ENCODE data around the gene RBMS3.

The RBMS3 gene

DNA sequence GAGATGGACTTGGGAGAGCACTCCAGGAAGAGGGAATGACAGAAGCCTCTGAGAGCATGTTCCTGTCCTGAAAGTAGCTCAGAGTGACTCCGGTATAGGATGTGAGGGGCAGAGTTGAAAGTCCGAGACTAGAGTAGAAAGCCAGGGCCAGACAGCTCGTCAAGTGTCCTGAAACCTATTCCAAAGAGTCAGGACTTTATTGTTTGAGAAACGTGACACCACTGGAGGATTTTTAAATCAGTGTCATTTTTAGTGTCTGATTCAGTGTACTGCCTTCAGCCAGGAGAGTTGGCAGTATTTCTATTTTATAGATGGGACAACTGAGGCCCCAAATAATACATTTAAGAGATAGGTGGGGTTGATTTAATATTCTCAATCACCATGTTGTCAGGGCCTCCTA, 1.6 kb upstream of the RBMS3 start:
- DNase-seq: no peak

DNA sequence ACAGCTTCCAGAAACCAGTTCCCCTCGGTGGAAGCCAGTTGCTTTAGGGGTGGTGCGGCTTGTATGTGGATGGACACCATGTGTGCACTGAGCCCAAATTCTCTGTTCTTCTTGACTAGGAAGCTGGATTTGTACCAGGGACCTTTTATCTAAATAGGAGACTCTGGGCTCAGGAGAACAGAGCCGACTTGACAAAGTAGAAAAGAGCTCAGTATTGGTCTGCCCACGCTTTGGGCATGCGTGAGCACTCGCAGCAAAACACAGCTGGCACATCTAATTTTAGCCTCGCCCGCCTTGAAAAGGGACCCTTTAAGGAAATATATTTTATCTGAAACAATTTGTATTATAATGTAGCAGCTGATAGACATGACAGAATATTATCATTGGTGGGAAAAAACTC, 1.1 kb upstream of the RBMS3 start:
- DNase-seq: no peak

DNA sequence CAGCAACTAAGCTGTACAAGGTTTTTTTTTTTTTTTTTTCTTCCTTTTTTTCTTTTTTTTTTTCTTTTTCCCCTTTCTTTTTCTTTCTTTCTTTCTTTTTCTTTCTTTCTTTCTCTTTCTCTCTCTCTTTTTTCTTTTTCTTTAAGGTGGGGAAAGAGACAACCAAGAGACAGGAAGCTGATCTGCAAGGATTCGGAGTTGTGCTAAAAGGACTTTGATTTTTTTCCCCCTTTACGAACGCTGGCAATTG, 148 bp downstream of the RBMS3 start:
- no peak for DNase-seq

DNA sequence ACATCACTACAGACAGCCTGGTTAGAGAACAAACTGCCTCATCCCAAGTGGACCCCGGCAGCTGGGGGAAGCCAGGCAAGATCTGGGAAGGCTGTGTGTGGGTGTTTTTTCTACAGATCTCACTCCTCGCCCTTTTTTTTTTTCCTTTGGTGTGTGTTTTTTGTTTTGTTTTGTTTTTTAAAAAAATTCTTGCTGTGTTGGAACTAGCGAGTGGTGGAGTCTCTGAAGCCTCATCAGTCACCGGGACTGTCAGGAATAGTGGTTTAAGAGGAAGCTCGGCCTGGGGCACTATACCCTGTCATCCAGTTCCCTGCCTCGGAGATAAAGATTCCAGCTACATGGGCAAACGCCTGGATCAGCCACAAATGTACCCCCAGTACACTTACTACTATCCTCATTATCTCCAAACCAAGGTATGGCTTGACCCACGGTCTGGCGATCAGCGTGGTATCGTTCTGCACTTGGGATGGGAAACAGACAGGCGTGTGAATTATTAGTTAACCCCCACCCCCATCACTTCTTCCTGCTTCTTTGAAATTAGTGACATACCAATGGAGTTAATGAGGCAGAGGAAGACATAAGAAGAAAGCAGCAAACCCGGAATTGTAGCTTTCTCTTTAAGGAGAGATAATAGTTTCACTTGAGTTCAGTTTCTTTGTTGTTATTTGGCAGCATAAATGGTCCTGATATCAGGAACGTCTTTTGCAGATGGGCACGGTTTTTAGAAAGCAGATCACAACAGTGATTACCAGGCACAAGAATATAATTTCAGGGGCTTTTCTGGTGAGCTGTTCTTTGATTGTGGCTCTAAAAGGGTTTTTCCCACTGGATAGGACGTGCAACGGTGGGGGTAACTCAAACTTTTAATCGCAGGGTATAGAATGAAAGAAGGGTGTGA, 722 bp downstream of the RBMS3 start:
- DNase-seq: peak; percentile 4

DNA sequence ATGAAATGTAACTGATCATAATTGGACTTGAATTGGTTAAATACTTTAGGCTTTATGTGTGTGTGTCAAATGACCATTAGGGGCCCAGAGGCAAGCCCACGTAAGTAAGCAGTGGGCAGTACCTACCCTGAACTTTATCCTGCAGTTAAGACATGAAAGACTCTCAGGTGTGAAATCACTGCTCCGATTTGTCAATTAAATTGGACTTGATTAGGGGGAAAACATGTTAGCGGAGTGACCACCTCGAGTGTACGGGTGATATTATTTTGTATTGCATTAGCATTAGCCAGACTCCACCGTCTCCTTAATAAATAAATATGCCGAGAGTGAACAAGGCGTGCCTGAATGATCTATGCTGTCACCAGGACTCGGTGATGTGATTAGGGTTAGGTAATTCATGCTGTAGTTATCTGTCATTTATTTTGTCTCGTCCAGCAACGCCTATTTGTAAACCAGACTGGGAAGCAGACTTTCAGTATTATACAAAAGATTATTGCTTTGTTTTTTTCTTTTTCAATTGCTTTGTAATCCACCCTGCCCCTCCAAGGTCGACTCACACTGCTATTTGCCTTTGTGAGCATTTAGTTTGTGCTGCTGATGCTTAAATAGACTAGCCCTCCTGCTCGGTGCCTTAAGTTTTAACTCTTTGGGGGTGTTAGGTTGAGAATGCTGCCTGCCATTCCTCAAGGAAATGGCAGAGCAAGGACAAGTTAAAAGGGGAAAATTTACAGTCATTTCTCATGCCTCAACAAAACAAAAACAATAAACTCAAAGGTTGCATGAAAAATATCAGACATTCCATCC, 1.8 kb downstream of the RBMS3 start:
- no peak for DNase-seq

DNA sequence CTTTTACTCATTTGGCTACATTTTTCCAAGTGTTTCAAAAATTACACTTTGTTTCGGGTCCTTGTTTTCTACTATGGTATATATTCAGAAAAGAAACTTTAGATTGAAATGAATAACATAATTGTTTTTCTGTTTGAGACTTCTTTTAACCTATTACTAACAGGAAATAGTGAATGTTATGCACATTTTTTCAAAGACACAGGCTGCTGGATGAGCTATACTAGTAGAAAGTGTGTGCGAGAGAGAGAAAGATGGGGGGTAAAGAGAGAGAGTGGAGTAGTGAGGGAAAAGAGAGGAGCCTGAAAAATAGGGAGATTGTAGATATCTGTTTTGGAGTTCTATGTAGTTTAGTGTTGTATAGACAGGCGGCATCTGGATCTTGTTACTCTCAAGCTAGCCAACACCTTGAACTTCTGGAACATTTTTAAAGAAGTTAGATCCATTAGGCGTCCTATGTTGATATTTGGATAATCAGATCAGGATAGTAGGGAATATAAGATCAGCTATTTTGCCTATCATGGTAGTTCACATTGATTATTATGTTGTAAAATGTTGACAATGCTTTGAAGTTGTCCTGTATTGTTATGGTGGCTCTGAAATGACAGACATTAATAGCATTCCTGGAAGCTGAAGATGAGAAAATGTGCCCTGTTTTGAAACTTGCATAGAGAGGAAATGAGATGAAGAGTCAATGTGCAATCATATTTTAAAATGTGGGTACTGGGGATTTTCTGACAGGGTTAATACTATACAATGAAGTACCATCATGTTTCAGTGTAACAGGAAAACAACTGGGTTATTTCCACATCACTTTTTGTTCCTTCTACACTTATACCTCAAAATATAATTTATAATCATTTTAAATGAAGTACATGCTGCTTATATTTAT, 2.6 kb downstream of the RBMS3 start:
- DNase-seq: no peak

DNA sequence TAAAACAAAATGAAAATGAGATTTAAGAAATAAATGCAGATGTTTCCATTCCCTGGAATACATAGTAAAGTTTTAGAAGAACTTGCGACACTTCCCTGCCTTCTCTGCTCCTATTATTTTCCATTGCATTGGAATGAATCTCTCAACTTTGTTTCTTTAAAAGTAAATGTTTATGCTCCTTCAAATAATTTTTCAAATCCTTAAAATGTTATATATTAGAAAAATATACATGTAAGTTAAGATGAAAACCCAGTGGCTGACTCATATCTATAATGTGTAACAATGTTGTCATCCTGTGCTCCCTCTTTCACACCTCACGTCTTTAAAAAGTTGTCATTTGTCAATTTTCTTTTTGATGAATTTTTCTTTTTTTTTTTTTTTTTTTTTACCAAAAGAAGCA, 3.6 kb downstream of the RBMS3 start:
- no peak for DNase-seq

DNA sequence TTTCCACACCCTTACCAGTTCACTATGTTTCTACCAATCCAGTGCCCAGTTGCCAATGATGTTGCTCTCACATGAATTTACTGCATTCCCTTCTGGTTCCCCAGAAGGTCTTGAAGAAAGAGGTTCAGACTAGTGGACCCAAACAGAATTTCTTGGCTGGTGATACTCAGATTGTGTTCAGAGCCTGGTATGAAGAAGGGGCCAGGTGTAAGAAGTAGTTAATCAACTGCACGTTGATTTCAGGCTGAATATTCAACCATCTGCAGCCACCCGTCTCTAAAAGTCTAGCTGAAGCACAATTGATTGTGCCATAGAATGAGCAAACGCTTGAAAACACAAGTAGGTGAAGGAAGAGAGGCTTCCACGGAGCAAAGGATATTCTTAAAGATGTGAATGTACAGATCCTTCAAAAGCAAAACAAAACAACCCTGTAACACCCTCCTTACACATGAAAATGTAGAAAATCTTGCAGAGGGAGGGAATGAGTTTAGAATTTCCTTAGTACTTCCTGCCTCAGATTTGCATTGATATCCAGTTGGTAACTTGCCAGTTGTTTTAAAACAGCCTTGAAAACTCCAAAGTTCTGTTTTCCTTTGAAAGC, 4.7 kb downstream of the RBMS3 start:
- no peak for DNase-seq

DNA sequence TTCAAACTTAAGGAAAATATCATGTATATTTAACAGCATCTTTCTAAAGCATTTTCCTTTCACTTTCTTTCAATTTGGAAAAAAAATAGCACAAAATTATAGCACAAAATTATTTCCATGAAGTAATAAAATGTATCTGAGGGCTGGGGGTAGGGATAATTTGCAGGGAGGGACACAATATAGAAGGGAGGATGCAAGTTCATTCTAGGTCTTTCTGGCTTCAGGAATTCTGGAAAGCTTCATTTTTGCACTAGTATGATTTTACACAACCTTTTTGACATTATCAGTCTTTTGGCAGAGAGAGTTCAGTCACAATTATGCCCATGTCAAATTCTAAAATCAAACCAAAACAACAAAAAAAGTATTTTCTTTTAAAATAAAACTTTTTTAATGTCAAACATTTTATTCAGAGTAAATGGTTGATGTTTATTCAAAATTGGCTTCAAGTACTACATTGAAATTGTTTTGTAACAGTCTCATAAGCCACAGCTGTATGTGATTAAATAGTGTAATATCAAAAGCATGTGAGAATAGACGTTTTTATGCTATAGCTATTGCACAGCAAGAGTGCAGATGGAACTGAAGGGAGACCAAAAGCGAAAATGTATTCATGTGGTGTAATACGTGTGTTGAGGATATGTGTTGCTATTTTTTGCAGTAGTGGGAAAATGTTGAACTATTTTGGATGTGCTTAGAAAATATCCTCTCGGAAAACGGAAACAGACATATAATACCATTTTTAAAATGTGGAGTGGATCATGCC, 5.8 kb downstream of the RBMS3 start:
- DNase-seq: no peak

DNA sequence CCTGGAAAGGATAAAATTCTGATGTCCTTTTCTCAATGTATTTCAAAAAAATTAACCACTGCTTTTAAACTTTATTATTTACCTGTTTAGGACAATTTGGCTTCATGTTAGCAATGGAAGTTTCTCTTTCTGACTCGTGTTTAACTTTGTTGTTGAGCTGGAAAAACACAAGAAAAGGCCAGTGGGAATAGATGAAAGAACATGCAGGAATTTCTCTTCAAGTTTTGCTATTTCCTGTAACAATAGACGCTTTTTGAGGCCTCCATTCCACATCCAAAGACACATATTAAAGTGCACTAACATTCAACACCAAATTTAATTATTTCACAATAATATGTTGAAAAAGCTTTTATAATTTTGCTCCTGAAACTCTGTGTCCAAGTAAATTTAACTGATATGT, 9.7 kb downstream of the RBMS3 start:
- DNase-seq: no peak

DNA sequence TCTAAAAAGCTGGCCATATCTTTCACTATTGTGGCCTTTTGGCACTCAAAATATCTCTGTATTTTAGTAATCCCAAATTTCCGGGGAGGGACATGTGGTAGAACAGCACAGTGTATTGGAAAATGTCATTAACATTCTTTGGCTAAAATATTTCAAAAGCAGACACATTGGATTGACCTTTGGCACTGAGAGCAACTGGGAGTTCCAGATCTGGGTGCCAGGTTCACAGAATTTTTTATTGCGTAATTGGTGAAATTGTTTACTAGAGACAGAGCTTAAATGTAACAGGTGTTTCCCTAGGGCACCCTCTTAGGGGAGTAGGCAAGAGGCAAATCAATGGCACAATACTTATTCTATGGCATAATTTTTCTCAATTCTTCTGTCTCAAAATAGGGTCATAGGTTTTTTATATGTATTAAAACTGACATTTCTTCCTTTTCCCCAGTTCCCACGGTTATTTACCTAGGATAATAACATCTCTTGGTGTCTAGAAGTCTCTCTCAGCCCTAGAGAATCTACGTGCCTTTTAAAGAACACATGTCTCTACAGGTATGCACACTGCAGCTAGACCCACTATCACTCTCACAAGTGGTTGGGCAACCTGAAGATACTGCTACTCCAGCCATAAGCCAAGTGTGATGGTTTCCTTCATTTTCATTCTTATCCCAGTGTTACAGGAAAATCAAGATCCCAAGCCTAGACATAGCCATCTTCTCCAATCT, 10.6 kb downstream of the RBMS3 start:
- no peak for DNase-seq

DNA sequence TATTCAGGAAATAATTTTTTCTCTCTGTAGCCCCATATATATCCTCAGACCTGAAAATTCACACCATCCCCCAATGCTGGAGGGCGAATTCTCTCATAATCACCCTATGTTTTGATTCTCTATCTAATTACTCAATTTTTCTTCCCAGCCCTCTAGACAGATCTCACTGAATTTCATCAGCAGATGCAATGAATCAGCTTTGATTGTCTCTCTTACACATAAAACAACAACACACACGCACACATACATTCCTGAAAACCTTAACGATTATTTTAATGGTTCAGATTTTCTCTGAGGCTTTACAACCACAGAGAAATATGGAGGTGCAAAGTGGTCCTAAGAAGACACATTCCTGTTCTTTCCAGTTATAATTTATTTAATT, 11.1 kb downstream of the RBMS3 start:
- DNase-seq: no peak

DNA sequence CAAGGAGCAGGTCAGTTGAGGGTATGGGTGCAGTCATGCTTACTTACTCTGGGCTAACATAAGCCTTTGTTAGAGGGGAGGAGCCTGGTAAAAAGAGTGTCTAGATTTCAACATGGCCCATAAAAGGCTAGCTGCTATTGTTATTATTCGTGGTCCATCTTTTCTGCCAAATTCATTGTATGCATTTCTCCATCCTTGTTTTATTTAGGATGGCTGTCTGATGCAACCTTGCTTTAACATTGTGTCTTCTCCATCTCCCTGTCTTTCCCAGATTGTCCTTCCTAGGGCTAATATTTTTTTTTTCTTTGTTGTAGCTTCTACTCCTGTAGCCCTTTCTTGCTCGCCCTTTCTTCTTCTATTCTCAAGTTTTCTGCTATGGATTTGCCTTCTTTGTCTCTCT, 12.6 kb downstream of the RBMS3 start:
- no peak for DNase-seq

DNA sequence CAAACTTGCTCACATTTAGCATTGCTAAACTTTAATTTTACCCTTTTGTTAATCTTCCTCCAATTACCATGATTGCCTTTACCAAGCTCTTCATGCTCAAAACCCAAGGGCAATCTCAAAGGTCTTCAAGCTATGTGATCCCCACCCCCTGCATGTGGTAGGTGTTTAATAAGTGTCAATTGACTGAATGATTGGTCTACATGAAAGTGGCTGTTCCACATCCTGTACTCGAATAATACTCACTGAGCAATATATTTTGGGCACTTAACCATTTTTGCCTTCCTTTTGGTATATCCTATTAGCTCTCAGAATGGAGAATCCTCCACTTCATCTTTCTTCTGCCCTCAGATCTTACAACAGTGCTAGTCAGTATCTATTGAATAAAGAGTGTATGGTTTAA, 17.1 kb downstream of the RBMS3 start:
- no peak for DNase-seq

DNA sequence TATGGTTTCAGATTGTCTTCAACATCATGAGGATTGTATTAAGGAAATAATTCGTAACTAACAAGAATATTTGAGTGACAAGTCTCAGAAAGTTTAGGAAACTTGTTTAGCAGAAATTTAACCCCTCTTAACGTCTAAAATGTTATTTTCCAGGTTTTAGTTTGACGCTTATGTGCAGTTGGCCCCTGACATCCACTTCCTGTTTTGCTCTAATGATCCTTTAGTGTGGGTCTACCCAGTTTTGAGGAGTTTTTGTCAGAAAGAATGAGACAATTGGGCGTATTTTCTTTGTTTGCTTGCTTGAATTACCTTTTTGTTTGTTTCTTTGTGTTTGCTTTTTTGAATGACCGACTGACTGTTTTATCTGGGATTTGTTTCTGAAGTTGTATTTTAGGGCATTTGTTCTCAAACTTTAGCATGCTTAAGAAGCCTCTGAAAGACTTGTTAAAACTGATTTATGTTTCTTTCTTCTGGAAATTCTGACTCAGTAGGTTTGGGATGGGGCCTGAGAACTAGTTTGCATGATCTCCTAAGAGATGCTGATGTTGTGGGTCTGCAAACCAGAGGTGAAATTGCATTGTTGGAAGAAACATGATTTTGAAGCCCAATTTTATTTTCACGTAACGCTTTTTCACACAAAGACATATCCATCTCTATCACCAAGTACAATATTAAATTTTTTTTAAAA, 20.6 kb downstream of the RBMS3 start:
- no peak for DNase-seq

DNA sequence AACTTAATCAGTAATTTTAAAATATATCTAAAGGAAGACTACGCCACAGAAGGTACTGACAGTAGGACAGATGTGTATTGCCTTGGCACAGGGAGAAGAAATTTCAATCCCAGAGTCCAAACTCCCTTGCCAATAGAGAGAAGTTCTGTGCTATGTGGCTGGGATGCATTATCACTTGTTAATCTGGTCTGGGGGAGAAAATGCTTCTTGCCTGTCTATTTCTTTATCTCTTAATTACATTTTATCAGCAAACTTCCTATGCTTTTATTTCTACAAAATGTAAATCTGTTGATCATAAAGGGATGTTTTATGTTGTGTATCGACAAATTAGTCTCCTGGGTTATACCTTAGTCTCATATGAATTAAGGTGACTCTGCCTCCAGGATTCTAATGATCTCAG, 21.7 kb downstream of the RBMS3 start:
- no peak for DNase-seq

DNA sequence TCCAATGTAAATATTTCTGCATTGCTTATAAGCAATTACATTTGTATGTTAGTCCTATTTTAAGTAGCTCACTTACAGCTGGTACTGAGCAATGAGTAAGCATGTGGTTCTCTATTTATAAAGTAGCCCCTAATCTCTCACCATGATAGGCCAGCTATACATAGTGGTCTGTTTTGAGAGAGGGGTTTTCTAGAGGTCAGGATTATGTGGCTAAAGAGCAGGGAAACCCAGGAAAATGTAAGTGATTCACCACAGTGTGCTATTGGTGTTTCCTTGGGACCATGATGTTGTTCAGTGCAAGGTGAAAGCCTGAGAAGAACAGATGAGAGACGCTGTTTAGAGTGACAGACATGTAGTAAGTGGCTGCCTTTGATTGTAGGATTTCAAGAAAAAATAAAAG, 26.4 kb downstream of the RBMS3 start:
- DNase-seq: no peak

DNA sequence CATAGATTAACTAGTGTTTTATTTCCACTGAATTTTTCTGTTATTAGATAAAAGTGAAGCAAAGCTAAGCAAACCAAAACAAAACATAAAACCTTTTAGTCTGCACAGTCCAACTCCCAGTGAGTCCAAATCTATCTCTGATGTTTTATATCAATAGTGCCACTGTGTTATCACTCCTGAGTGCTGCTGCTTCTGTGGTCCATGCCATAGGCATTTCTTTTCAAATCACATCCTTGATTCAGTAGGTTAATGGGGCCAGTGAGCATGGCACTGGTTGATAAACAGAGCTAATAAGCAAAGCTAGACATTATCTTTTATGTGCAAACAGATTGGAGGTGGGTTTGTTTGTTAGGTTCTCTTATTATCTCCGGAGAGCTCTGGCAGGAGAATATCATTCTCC, 30.0 kb downstream of the RBMS3 start:
- DNase-seq: no peak

DNA sequence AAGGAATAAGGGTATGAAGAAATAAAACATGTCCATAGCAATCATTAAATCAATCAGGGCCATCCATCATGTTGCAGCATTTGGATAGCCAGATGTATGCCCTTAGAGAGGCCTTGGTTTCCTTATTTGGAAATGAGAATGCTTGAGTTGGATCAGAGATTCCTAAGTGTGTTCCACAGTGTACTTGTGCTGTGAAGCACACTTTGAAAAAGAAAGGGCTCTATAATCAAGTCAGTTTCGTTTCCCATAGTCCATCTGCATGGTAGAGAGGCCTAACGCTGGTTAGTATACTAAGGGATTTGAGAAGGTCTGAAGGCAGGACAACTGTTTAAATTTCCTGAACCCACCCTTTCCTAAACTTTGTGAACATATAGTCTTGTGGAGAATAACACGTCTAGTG, 30.9 kb downstream of the RBMS3 start:
- no peak for DNase-seq

DNA sequence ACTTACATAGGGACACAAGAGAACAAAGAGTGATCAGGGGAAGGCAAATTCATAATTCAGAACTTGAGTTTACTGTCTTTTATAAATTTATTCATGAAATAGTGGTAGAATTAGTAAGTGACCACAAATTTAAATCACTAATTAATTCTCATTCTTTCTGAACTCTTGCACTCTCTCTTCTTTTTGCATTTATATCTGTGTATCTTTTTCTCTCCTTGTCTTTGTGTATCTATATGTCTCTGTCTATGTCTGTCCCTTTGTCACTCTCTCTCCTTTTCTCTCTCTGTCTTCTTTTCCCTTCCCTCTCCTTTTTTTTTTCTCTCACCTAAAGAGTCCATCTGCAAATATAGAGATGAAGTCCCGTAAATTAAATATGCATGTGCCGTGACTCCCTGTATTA, 31.5 kb downstream of the RBMS3 start:
- DNase-seq: no peak

DNA sequence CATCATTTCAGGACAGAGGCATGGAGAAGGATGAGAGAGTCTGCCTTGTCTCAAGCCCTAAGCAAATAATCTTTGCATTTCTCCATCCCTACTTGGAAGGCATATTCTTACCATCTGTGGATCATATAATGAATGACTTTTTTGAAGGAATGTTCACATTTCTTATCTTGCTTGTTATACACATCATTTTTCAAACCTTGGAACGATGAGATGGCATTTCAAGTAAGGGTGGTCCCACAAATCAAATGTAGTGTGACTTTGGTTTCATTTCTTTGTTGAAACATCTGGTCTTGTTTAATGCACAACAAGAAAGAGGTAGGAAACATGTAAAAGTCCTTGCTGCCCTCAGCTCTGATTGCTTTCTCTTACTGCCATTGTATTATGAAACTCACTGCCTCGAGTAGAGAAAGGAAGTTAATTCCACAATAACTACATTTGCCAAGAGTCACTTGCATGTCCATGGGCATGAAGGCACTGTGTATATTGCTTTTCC, 32.1 kb downstream of the RBMS3 start:
- no peak for DNase-seq

All from CD4-positive, alpha-beta T cell treated with Interleukin-4 for 4 hours (primary cell).